Muscle layer of colon (tissue), 2 donors: ENCODE results near the gene PTPRR.

Experiments
- H3K27ac ChIP-seq: one replicate; pipeline ENCODE4 v1.7.0; 2013; ENCODE audit warnings: low read depth, mild to moderate bottlenecking, low read length, moderate library complexity
- H3K27me3 ChIP-seq, 2 donors: one replicate each; pipeline ENCODE4 v1.7.0; 2013; ENCODE audit warnings: low read length in 2 of 2, mild to moderate bottlenecking in 2 of 2; ENCODE audit not compliant: insufficient read depth in 2 of 2, control insufficient read depth in 1 of 2
- H3K36me3 ChIP-seq: one replicate; pipeline ENCODE4 v1.7.0; 2013; ENCODE audit warnings: mild to moderate bottlenecking, low read length; ENCODE audit not compliant: insufficient read depth
- H3K4me1 ChIP-seq: one replicate; pipeline ENCODE4 v1.7.0; 2013; ENCODE audit warnings: mild to moderate bottlenecking, low read length; ENCODE audit not compliant: insufficient read depth
- H3K4me3 ChIP-seq, 2 donors: one replicate each; pipeline ENCODE4 v1.7.0; 2013; ENCODE audit warnings: low read length in 2 of 2, low read depth in 1 of 2, mild to moderate bottlenecking in 1 of 2, moderate library complexity in 1 of 2
- H3K9ac ChIP-seq: one replicate; pipeline ENCODE4 v1.7.0; 2013; ENCODE audit warnings: low read length
- H3K9me3 ChIP-seq: one replicate; pipeline ENCODE4 v1.7.0; 2013; ENCODE audit warnings: mild to moderate bottlenecking, low read length
- donor health status: abdominal sarcoma.
- donor health status: Adenocarcinoma of cecum.

PTPRR gene

DNA sequence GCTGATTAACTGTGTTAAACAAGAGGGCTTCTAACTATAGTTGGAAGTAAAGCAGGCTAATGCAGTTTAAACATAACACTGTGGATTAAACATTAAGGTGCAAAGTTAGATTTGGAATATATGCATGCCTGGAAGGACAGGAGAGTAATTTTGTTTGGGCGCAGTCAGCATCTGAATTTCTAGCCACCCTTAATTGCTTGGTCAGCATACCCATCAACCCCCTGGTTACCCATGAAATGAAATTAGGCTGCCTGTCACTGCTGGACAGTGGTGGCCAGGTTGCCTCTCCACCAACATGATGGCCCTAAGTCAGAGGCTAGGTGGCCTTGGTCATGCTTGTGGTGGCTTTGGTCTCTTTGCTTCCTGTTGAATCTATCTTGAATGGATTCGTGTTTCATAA lies 253.3 kb downstream of the PTPRR start:
- H3K9ac ChIP-seq, result no peak overlapping the region
- H3K4me1 ChIP-seq, result no peaks in the 10 kb centered on the region

GRCh38 chr12:70666364-70666763 lies 254.2 kb downstream of the PTPRR start:
- no peaks in the 10 kb centered on the region for H3K4me1 ChIP-seq
- no peak overlapping the region for H3K4me3 ChIP-seq
- no peak overlapping the region for H3K27ac ChIP-seq
- no peak overlapping the region for H3K9ac ChIP-seq
- H3K27me3 ChIP-seq, result no peaks in the 10 kb centered on the region
- no peaks in the 10 kb centered on the region for H3K36me3 ChIP-seq
- H3K9me3 ChIP-seq, result no peaks in the 10 kb centered on the region

More for the DNA sequence above, 253.3 kb downstream of the PTPRR start:
- Histone ChIP-seq H3K9me3 (no peaks in the 10 kb centered on the region), H3K27ac (no peak overlapping the region), H3K4me3 (no peak overlapping the region), H3K27me3 (no peaks in the 10 kb centered on the region), H3K36me3 (no peaks in the 10 kb centered on the region)

- Histone ChIP-seq H3K4me1 (no peaks in the 10 kb centered on the region), H3K36me3 (no peaks in the 10 kb centered on the region), H3K9me3 (no peaks in the 10 kb centered on the region), H3K27ac (no peak overlapping the region), H3K27me3 (no peaks in the 10 kb centered on the region), H3K4me3 (no peak overlapping the region), H3K9ac (no peak overlapping the region)
These were observed 256.1 kb downstream of the PTPRR start for GRCh38 chr12:70664465-70664881.

DNA sequence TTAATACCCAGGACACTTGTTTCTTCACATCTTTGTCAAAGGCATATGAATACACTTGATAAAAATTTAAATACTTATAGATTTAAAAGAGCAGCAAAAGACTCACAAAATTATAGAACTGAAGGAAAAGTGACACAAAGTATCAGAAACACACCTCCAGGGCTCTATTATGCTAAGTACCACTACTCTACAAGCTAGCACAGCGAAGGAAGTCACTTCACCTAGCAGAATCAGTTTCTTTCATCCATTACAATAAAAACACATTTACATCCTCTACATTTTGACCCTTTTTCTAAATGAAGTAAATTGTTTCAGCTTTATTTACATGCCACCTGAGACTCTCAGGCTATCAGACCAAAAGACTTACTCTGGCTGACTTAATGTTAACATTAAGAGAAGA lies 256.7 kb downstream of the PTPRR start:
- H3K9ac ChIP-seq, result no peak overlapping the region
- H3K4me3 ChIP-seq, result no peak overlapping the region
- H3K36me3 ChIP-seq, result no peaks in the 10 kb centered on the region
- no peaks in the 10 kb centered on the region for H3K4me1 ChIP-seq
- no peaks in the 10 kb centered on the region for H3K9me3 ChIP-seq
- no peaks in the 10 kb centered on the region for H3K27me3 ChIP-seq
- H3K27ac ChIP-seq, result no peak overlapping the region

DNA sequence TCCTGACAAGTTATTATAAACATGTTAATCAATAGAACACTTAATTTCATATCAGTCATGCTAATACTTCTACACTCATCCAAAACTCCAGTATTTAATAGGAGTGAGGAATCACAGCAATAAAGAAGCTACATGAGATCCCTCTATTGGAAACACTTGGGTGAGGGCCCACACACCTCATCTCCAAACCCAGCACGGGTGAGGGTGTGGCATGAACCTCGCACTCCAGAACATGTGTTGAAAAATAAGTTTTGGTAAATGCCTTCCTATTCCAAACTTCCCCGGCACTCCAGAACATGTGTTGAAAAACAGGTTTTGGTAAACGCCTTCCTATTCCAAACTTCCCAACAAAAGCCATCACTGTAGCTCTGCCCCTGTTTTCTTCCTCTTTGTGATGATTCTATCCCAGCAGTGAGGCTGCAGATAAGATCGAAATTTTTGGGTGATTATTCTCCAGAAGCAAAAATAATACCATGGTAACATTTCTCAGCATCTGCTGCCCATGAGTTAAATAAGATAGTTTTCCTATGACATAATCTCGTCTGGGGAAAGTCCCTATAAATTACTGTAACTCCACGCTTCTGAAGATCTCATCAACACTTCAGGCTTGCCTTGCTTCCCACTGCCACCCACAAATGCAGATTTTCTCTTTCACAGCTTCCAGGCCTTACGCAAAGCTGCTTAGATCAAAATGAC lies 258.9 kb downstream of the PTPRR start:
- Histone ChIP-seq H3K27ac (no peak overlapping the region), H3K9me3 (no peaks in the 10 kb centered on the region), H3K27me3 (no peaks in the 10 kb centered on the region), H3K9ac (no peak overlapping the region), H3K4me1 (no peaks in the 10 kb centered on the region), H3K36me3 (no peaks in the 10 kb centered on the region), H3K4me3 (no peak overlapping the region)

GRCh38 chr12:70660620-70661219 lies 259.8 kb downstream of the PTPRR start:
- no peaks in the 10 kb centered on the region for H3K9me3 ChIP-seq
- H3K36me3 ChIP-seq, result no peaks in the 10 kb centered on the region
- H3K9ac ChIP-seq, result no peak overlapping the region
- no peaks in the 10 kb centered on the region for H3K4me1 ChIP-seq
- H3K27ac ChIP-seq, result no peak overlapping the region
- no peak overlapping the region for H3K4me3 ChIP-seq
- no peaks in the 10 kb centered on the region for H3K27me3 ChIP-seq

- Histone ChIP-seq H3K9me3 (no peaks in the 10 kb centered on the region), H3K4me3 (no peak overlapping the region), H3K27ac (no peak overlapping the region), H3K36me3 (no peaks in the 10 kb centered on the region), H3K4me1 (no peaks in the 10 kb centered on the region), H3K9ac (no peak overlapping the region), H3K27me3 (no peaks in the 10 kb centered on the region)
These were observed 260.4 kb downstream of the PTPRR start for GRCh38 chr12:70660002-70660604.

DNA sequence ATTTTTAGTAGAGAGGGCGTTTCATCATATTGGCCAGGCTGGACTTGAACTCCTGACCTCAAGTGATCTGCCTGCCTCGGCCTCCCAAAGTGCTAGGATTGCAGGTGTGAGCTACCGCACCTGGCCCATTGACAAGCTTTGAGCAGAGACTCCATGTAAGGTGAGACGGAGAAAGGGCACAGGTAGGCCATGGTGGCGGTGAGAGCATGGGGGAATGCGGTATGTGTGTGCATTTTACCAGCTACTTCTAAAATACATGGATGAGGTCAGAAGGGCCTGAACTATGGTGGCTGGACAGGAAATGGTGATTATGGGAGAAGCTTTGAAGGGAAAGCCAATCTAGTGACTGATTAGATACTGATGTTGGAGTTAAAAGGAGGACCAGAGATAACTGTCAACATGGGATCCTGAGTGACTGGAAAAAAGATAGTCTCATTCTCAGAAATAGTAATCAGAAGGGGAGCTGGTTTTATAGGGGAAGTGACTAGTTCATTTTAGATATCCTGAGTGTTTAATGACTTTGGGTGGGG lies 261.4 kb downstream of the PTPRR start:
- no peaks in the 10 kb centered on the region for H3K27me3 ChIP-seq

GRCh38 chr12:70657616-70658286 lies 262.8 kb downstream of the PTPRR start:
- H3K27me3 ChIP-seq, result no peaks in the 10 kb centered on the region
- no peaks in the 10 kb centered on the region for H3K36me3 ChIP-seq
- no peaks in the 10 kb centered on the region for H3K9me3 ChIP-seq
- H3K9ac ChIP-seq, result no peak overlapping the region
- no peaks in the 10 kb centered on the region for H3K4me1 ChIP-seq
- H3K27ac ChIP-seq, result no peak overlapping the region
- no peak overlapping the region for H3K4me3 ChIP-seq

More for the DNA sequence above, 261.4 kb downstream of the PTPRR start:
- no peak overlapping the region for H3K9ac ChIP-seq
- H3K36me3 ChIP-seq, result no peaks in the 10 kb centered on the region
- no peak overlapping the region for H3K4me3 ChIP-seq
- no peak overlapping the region for H3K27ac ChIP-seq
- H3K9me3 ChIP-seq, result no peaks in the 10 kb centered on the region
- H3K4me1 ChIP-seq, result no peaks in the 10 kb centered on the region

GRCh38 chr12:70652451-70652850 lies 268.1 kb downstream of the PTPRR start:
- no peak overlapping the region for H3K27ac ChIP-seq
- H3K9me3 ChIP-seq, result no peaks in the 10 kb centered on the region

GRCh38 chr12:70648831-70649230 lies 271.7 kb downstream of the PTPRR start:
- Histone ChIP-seq H3K27ac (no peak overlapping the region), H3K9me3 (no peaks in the 10 kb centered on the region), H3K9ac (no peak overlapping the region), H3K4me3 (no peak overlapping the region), H3K36me3 (no peaks in the 10 kb centered on the region), H3K4me1 (no peaks in the 10 kb centered on the region), H3K27me3 (no peaks in the 10 kb centered on the region)

More at GRCh38 chr12:70652451-70652850, 268.1 kb downstream of the PTPRR start:
- no peaks in the 10 kb centered on the region for H3K27me3 ChIP-seq
- H3K4me3 ChIP-seq, result no peak overlapping the region
- H3K9ac ChIP-seq, result no peak overlapping the region
- no peaks in the 10 kb centered on the region for H3K4me1 ChIP-seq
- no peaks in the 10 kb centered on the region for H3K36me3 ChIP-seq
